Neural progenitor cell (in vitro differentiated cells): ENCODE data around the gene GLG1.

Experiments
- EZH2 ChIP-seq: fragments of 200-600 bp; sonication (generic); IDR thresholded peaks from 2 replicates; pipeline ENCODE4 v1.6.1; 2017; ENCODE audit warnings: antibody characterized with exemption, mild to moderate bottlenecking, moderate library complexity
- EZH2phosphoT487 ChIP-seq: fragments of 200-600 bp; sonication (generic); IDR thresholded peaks from 2 replicates; pipeline ENCODE4 v1.6.1; 2017; ENCODE audit warnings: antibody characterized with exemption
- TF ChIP-seq, protein P1 (sequence below): fragments of 200-600 bp; sonication (generic); IDR thresholded peaks from 2 replicates; pipeline ENCODE4 v1.5.1; 2017; ENCODE audit warnings: antibody characterized with exemption, mild to moderate bottlenecking

DNA sequence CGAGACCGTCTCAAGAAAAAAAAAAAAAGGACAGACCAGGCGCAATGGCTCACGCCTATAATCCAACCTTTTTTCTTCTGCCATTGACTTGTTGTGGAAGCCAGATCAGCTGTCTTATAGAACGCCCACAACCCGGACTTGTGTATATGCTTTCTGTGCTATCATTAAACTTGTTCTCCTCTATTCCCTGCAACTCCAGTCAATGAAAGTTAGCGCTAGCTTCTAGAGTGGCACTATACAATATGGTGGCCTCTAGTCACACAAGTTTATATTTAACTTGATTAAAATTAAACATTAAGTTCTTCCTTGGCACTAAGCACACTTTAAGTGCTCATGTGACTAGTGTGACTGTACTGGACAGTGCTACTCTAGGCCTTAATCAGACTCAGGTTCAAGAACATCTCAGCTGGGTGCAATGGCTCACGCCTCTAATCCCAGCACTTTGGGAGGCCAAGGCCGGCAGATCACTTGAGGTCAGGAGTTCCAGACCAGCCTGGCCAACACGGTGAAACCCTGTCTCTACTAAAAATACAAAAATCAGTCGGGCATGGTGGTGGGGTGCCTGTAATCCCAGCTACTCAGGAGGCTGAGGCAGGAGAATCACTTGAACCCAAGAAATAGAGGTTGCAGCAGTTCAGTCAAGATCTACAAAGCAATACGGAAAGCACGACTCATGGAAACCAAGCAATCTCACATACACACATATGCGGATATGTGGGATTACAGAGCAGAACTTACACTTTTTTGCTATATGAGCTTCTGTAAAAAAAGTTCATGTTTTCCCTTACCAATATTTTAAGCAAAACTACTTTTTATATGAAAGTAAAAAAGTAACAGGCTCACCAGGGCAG, 18.8 kb upstream of the GLG1 start:
- TF ChIP-seq, protein P1, sequence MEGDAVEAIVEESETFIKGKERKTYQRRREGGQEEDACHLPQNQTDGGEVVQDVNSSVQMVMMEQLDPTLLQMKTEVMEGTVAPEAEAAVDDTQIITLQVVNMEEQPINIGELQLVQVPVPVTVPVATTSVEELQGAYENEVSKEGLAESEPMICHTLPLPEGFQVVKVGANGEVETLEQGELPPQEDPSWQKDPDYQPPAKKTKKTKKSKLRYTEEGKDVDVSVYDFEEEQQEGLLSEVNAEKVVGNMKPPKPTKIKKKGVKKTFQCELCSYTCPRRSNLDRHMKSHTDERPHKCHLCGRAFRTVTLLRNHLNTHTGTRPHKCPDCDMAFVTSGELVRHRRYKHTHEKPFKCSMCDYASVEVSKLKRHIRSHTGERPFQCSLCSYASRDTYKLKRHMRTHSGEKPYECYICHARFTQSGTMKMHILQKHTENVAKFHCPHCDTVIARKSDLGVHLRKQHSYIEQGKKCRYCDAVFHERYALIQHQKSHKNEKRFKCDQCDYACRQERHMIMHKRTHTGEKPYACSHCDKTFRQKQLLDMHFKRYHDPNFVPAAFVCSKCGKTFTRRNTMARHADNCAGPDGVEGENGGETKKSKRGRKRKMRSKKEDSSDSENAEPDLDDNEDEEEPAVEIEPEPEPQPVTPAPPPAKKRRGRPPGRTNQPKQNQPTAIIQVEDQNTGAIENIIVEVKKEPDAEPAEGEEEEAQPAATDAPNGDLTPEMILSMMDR, result no peak
- TF ChIP-seq EZH2 (no peak), EZH2phosphoT487 (no peak)
